GM12891 (cell line): ENCODE results near the gene SIK3.

ENCODE experiments used
- POLR2A ChIP-seq: IDR thresholded peaks from 2 replicates; pipeline ENCODE4 v1.6.1; 2011; ENCODE audit warnings: low read depth, low read length, control low read depth
- POLR2AphosphoS5 ChIP-seq: IDR thresholded peaks from 2 replicates; pipeline ENCODE4 v1.6.1; 2011; ENCODE audit warnings: low read depth, low read length, control low read depth
- POU2F2 ChIP-seq: IDR thresholded peaks from 2 replicates; pipeline ENCODE4 v1.6.1; 2011; ENCODE audit warnings: low read depth, mild to moderate bottlenecking, control low read depth, low read length, moderate library complexity
- SPI1 ChIP-seq: IDR thresholded peaks from 2 replicates; pipeline ENCODE4 v1.6.1; 2011; ENCODE audit warnings: low read depth, low read length, control low read depth
- TAF1 ChIP-seq: IDR thresholded peaks from 2 replicates; pipeline ENCODE4 v1.6.1; 2011; ENCODE audit warnings: low read depth, low read length, control low read depth

DNA sequence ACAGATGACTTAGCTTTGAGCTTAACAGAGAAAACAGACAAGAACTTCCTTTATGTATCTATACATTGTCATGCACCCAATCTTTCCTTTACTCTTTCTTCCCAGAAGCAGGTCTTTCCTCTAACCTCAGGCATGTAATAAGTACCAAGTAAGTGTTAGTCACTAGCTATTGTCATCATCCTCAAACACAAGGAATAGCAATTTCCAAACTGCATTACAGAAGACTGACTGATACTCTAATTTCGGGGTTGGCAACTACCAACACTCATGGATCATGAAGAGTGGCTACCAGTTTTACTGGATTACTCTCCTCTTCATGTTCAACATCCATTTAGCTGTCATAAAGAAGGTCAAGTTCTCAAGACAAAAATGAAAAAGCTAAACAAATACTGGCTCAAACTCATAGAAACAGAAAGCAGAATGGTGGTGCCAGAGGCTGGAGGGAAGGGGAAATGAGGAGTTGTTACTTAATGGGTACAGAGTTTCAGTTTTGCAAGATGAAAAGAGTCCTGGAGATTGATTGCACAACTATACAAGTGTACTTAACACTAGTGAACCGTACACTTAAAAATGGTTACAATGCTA lies 111.6 kb downstream of the SIK3 start:
- TF ChIP-seq POLR2AphosphoS5 (no peak), POLR2A (no peak), TAF1 (no peak), SPI1 (peak; percentile 80), POU2F2 (no peak)
